T-helper 2 cell treated with Interferon-gamma antibody and Interleukin-4, amounts not matched to agents 5 μg/mL and 100 μg/mL, for 36 hours (primary cell): Measurements from ENCODE around the gene UBIAD1.

Experiments used
- DNase-seq: peaks from one replicate; pipeline ENCODE4 v3.0.0; 2021; ENCODE audit warnings: low spot score
- H3K27ac Mint-ChIP-seq: one replicate; pipeline ENCODE4 v1.8.0; 2021; ENCODE audit warnings: mild to moderate bottlenecking, mixed read lengths
- H3K27me3 Mint-ChIP-seq: one replicate; pipeline ENCODE4 v1.8.0; 2021; ENCODE audit warnings: low read depth, mixed read lengths
- H3K36me3 Mint-ChIP-seq: one replicate; pipeline ENCODE4 v1.8.0; 2021; ENCODE audit warnings: low read depth, mixed read lengths
- H3K4me1 Mint-ChIP-seq: one replicate; pipeline ENCODE4 v1.8.0; 2021; ENCODE audit warnings: low read depth, mixed read lengths
- H3K4me3 Mint-ChIP-seq: one replicate; pipeline ENCODE4 v1.8.0; 2022; ENCODE audit warnings: mild to moderate bottlenecking, moderate library complexity, mixed read lengths
- H3K9me3 Mint-ChIP-seq: one replicate; pipeline ENCODE4 v1.8.0; 2021; ENCODE audit warnings: mixed read lengths

UBIAD1 gene, protein sequence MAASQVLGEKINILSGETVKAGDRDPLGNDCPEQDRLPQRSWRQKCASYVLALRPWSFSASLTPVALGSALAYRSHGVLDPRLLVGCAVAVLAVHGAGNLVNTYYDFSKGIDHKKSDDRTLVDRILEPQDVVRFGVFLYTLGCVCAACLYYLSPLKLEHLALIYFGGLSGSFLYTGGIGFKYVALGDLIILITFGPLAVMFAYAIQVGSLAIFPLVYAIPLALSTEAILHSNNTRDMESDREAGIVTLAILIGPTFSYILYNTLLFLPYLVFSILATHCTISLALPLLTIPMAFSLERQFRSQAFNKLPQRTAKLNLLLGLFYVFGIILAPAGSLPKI

DNA sequence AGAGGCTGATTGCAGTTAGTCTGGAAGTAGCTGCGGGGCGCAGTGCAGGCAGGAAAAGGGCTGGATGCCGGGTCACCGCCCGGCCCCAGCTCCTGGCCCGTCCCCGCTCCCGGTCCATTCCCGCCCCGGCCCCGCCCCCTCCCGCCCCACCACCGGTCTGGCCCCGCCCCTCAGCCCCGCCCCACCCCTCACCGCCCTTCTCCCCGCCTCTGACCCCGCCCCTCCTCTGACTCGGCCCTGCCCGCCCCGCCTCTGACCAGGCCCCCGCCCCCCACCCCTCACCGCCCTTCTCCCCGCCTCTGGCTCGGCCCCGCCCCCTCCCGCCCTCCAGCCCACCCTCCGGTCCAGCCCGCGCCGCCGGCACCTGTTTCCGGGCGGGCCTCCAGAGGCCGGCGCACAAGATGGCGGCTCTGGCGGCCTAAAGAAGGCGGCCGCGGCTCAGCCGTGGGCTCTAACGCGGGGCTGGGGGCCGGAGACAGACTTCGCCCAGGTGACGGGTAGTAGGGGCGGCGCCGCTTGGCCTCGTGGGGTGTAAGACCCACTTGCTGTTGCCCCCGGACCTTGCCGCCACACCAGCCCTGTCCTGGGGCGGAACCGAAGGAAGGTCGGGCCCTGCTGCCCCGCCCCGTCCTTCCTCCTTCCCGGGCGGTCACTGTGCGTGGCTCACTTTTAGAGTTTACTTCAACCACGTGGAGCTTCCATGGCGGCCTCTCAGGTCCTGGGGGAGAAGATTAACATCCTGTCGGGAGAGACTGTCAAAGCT, at the start of gene UBIAD1:
Gene UBIAD1 (plus strand): TSS at position 367 of the 763 bp plus-strand sequence. CDS start 334 bp downstream, at position 701.
- peaks cover 26% of the 10 kb centered on the region for H3K4me1 Mint-ChIP-seq
- no peaks in the 10 kb centered on the region for H3K9me3 Mint-ChIP-seq

DNA sequence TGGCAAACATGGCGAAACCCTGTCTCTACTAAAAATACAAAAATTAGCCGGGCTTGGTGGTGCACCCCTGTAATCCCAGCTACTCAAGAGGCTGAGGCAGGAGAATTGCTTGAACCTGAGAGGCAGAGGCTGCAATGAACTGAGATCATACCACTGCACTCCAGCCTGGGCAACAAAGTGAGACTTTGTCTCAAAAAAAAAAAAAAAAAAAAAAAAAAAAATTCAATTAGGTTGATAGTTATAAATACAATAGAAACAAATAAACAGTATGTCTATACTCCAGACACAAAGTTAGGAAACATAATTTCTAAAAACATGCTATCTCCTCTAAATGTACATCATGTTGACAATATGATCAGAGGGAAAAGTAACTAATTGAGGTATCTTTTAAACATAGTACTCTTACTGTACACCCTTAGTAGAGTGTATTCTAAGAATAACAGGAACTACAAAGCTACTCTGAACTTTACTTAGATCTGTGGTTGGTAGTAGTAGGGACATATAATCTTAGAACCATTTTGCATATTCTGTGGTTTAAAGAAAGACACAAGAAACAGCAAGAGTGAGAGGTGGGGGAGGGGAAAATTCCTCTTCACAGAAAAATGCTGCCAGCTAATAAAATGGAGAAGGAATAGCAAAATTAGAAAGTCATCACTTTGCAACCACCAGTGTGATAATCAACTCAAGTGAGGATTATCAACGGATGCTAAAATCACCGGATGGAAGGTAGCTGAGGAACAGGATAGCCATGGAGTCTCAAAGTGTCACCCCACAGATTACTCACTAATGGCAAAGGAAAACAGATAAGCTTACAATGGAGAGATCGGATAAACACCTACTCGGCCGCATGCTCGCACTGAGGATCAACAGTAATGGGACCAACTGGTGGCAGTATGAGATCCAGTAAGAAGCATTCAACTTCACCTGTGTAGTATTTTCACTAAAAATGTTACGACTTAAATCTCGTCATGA, 45.6 kb upstream of the UBIAD1 start:
- peaks cover 48% of the 10 kb centered on the region for H3K36me3 Mint-ChIP-seq
- peak overlapping the region; percentile 61 for H3K27ac Mint-ChIP-seq
- peak overlapping the region; percentile 35 for H3K4me3 Mint-ChIP-seq
- no peaks in the 10 kb centered on the region for H3K27me3 Mint-ChIP-seq
- H3K4me1 Mint-ChIP-seq = peaks cover 10% of the 10 kb centered on the region
- no peaks in the 10 kb centered on the region for H3K9me3 Mint-ChIP-seq
- DNase-seq = no peak

More for the DNA sequence above, at the start of gene UBIAD1:
- peak; percentile 79 for DNase-seq
- H3K27ac Mint-ChIP-seq = peak within 1 kb of the TSS; percentile 96
- H3K4me3 Mint-ChIP-seq = peak within 1 kb of the TSS; percentile 98
- H3K27me3 Mint-ChIP-seq = peaks cover 3% of the 10 kb centered on the region
- H3K36me3 Mint-ChIP-seq = peaks cover 22% of the 10 kb centered on the region

DNA sequence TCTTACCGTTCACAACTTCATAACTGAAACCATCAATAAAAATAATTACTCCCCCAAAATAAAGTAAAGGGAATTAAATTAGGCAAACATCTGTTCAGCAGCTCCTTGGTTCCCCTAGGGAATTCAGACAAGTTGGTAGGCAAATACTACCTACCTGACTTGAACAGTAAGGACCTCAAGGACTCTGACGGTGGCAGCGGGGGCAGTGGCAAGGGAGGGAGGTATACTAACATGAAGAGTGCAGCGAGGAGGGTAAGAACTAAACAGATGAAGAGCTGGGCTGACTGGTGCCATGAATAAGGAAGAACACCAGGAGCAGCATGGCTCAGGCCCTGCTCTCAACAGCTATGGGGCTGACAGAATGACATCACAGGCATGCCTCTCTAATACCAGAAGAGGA, 43.8 kb upstream of the UBIAD1 start:
- no peak for DNase-seq
- Mint-ChIP-seq H3K9me3 (no peaks in the 10 kb centered on the region), H3K27ac (no peak overlapping the region), H3K36me3 (peaks cover 64% of the 10 kb centered on the region), H3K4me3 (no peak overlapping the region), H3K4me1 (peaks cover 10% of the 10 kb centered on the region), H3K27me3 (no peaks in the 10 kb centered on the region)

DNA sequence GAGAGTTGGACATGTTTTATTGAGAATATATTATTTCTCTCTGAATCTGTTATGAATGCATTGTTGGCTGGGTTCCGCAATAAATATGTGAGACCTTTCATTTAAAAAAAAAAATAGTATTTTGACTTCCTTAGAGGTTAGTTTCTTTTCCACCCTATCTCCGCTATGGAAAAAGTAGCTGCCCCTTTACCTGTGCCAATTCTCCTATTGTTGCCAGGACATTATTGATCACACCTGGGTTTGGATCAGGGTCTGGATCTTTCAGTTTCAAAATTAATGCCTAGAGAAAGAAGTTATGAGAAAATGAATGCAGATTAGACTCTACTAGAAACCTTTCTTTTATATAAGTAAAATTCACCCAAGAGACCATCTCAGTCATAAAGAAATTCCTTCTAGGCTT, 39.8 kb upstream of the UBIAD1 start:
- H3K27me3 Mint-ChIP-seq = no peaks in the 10 kb centered on the region
- H3K4me1 Mint-ChIP-seq = peaks cover 5% of the 10 kb centered on the region
- DNase-seq = no peak
- H3K4me3 Mint-ChIP-seq = no peak overlapping the region
- peaks cover 65% of the 10 kb centered on the region for H3K36me3 Mint-ChIP-seq
- H3K9me3 Mint-ChIP-seq = no peaks in the 10 kb centered on the region
- no peak overlapping the region for H3K27ac Mint-ChIP-seq

DNA sequence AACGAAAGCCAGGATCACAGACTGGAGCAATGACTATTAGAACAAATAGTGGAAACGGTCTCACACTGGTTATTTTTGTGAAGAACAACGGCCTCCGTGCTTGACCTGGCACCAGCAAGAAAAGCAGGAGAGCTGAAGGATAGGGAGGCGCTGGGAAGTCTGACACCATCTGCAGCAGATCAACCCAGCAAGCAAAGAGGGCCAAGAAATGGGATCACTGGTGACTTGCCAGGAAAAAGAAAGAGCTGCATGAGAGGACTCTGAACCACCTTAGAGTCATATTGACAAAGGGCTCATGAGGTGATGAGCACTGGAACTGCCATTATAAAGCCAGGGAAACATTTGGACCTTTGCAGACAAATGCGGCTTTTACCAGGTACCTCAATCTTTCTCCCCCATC, 35.6 kb upstream of the UBIAD1 start:
- Mint-ChIP-seq H3K27ac (no peak overlapping the region), H3K27me3 (no peaks in the 10 kb centered on the region), H3K36me3 (peaks cover 49% of the 10 kb centered on the region), H3K9me3 (no peaks in the 10 kb centered on the region), H3K4me3 (no peak overlapping the region), H3K4me1 (peaks cover 8% of the 10 kb centered on the region)
- no peak for DNase-seq

DNA sequence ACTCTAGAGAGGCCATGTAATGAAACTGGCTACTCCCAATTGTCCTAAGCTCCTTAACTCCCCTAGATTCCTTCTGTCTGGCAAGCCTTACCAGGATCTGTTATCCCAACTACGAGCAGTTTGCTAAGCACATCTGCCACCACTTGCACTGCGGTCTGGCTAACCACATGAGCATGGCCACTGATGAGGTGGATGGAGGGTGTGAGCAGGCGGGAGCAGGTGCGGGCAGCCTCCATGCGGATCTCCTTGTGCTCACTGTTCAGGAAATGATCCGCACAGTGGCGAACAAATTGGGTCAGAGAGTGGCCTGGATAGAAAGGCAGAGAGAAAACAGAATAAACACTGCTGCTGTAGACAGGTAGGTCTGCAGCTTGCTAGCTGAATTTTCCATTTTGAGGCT, 34.7 kb upstream of the UBIAD1 start:
- no peak for DNase-seq
- H3K27me3 Mint-ChIP-seq = no peaks in the 10 kb centered on the region
- no peak overlapping the region for H3K4me3 Mint-ChIP-seq
- H3K27ac Mint-ChIP-seq = no peak overlapping the region
- H3K36me3 Mint-ChIP-seq = peaks cover 42% of the 10 kb centered on the region
- peaks cover 8% of the 10 kb centered on the region for H3K4me1 Mint-ChIP-seq
- H3K9me3 Mint-ChIP-seq = no peaks in the 10 kb centered on the region

DNA sequence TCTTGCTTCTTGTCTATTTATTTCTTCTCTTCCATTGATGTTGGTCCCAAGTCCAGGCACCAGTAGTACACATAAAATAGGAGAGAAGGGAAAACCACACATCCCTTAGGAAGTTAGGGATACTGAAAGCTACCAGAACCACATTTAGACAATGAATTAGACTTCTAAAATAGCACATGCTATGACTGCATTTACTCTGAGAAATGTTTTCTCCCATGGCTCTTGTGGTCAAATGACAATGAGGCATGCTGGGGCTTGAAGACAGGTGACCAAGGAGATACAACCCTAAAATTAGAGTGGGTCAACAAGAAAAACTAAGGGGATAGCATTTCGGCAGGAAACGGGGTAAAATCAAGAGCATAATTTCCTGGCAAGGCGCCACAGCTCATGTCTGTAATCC, 27.8 kb upstream of the UBIAD1 start:
- Mint-ChIP-seq H3K9me3 (no peaks in the 10 kb centered on the region), H3K4me3 (no peak overlapping the region), H3K27me3 (no peaks in the 10 kb centered on the region), H3K27ac (no peak overlapping the region), H3K36me3 (peaks cover 15% of the 10 kb centered on the region), H3K4me1 (peaks cover 3% of the 10 kb centered on the region)
- no peak for DNase-seq

DNA sequence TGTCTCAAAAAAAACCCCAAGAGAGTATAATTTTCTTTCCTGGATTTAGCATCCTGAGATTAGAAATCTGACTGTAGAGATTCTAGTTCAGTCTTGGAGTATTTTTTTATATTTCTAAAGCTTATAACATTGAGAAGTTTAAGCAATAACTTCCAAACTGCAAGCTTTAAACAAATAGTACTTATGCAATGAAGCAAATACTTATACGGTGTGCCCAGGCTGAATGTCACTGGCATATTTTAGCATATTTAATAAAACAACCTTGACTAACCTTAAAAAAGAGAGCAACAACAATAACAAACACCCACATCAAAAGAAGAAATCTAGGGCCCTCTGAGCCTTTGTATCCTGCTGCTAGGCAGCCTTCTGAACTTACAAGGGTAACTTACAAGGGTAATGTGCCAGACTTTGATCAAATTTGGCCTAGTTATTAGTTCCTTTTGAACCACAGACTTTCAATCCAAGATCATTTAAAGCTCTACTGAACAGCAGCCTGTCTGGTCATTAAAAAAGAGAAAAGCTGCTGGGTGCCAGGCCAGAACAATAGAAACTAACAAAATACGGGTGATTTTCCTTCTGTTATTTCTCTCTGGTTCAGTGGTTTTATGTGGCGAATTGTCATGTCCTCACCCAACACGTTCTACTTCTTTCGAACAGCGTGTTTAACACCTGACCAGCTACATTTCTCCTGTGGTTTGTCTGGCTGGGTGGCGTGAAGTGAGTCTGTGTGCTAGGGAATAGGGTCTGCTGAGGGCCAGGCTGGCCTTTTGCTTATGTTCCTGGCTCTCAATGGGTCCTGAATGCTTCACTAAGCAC, 26.9 kb upstream of the UBIAD1 start:
- Mint-ChIP-seq H3K4me1 (peaks cover 3% of the 10 kb centered on the region), H3K9me3 (no peaks in the 10 kb centered on the region), H3K4me3 (no peak overlapping the region), H3K27ac (no peak overlapping the region), H3K36me3 (peaks cover 23% of the 10 kb centered on the region), H3K27me3 (no peaks in the 10 kb centered on the region)
- DNase-seq = no peak

DNA sequence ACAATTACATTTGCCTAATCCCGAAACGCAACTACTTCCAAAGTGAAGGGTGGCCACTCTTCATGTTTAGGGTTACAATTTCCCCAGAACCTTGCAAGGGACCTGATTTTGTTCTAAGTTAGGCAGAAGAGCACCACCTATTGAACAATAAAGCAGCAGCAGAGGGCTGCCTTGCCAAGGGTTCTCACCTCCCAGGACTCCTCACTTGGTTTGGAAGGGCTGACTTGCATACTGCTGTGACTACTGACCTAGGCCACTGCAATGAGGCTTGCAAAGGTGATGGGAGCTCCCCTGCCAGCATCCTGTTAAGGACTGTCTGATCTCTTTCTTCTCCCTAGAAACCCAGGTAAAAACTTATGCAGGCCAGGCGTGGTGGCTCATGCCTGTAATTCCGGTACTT, 24.8 kb upstream of the UBIAD1 start:
- Mint-ChIP-seq H3K36me3 (peaks cover 31% of the 10 kb centered on the region), H3K4me1 (no peaks in the 10 kb centered on the region), H3K27me3 (no peaks in the 10 kb centered on the region), H3K9me3 (no peaks in the 10 kb centered on the region), H3K27ac (no peak overlapping the region), H3K4me3 (no peak overlapping the region)
- DNase-seq = no peak

DNA sequence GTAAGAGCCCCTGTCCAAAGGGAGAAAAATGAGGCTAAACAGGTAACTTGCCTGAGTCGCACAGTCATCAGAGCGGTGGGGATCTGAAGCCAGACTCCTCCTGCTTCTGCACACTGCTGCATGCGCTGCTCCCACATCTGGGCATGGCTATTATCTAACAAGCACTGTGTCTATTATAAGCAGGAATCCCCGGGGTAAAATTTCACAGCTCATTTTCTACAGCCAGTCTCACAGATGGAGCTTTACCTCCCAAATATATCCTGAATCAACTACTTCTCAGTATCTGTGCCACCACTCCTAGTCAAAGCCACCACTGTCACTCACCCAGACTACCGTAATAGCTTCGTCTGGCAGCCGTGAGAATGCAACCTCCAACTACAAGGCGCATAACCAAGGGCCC, 20.5 kb upstream of the UBIAD1 start:
- no peaks in the 10 kb centered on the region for H3K4me1 Mint-ChIP-seq
- no peaks in the 10 kb centered on the region for H3K9me3 Mint-ChIP-seq
- DNase-seq = no peak
- H3K27ac Mint-ChIP-seq = no peak overlapping the region
- no peak overlapping the region for H3K4me3 Mint-ChIP-seq
- H3K27me3 Mint-ChIP-seq = no peaks in the 10 kb centered on the region
- H3K36me3 Mint-ChIP-seq = peaks cover 49% of the 10 kb centered on the region

DNA sequence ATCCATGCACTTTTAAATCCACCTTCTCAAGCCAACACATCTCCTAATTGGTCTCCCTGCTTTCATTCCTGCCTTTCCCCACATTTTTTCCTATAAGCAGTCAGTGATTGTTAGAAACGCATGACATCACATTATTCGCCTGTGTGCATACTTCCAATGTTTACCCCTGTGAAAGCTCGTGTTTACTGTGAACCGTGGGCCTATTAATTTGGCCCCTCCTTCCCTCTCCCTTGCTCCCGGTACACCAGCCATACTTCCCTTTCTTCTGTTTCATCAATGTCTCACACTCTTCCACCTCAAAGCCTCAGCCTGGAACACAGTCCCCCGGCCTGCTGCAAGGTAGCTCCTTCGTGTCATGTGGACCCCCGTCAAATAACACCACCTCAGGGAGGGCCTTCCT, 19.8 kb upstream of the UBIAD1 start:
- H3K27ac Mint-ChIP-seq = no peak overlapping the region
- no peaks in the 10 kb centered on the region for H3K9me3 Mint-ChIP-seq
- no peak for DNase-seq
- H3K36me3 Mint-ChIP-seq = peaks cover 54% of the 10 kb centered on the region
- no peaks in the 10 kb centered on the region for H3K4me1 Mint-ChIP-seq
- H3K27me3 Mint-ChIP-seq = no peaks in the 10 kb centered on the region
- H3K4me3 Mint-ChIP-seq = no peak overlapping the region

DNA sequence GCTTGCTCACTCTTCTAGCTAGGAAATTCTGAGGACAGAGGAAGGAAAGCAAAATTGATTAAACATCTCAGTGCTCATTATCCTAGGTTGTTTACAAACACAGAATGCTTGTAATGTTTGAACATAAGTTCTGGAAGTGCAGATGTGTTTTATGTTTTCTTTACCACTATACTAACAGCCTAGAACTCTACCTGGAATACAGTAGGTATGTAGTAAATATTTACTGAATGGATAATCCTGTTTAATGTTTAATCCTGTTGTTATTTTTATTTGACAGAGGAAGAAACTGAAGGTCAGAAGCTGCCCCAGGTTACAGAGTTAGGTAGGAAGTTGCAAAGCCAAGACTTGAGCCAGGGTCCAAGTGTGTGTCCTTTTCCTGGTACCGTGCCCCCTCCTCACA, 16.7 kb upstream of the UBIAD1 start:
- Mint-ChIP-seq H3K27me3 (no peaks in the 10 kb centered on the region), H3K4me3 (no peak overlapping the region), H3K27ac (no peak overlapping the region), H3K9me3 (no peaks in the 10 kb centered on the region), H3K4me1 (peaks cover under 1% of the 10 kb centered on the region), H3K36me3 (peaks cover 49% of the 10 kb centered on the region)
- no peak for DNase-seq
